ENCODE results near the gene SNX4.

DNA sequence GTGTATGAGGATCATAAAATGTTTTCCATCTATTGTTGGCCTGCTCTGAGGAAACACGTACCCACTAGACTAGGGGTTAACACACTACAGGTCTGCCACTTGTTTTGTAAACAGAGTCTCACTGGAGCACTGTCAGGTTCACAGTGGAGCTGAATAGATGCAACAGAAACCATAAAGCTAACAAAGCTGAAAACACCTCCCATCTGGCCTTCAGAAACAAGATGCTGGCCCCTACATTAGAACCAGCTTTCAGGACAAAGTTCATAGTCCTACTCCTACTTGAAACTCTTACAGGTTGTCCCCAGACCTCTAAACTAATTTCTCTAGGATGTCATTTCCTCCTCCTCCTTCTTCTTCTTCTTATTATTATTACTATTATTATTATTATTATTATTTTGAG is 42.3 kb downstream of the SNX4 start:
- TF ChIP-seq EZH2 (optimal IDR thresholded peaks at IDR 0.05; ENCODE audit: low read depth, low read length) (no peak), EZH2phosphoT487 (IDR thresholded peaks at IDR 0.05; ENCODE audit: low read length) (no peak)
- TF ChIP-seq, protein P1, sequence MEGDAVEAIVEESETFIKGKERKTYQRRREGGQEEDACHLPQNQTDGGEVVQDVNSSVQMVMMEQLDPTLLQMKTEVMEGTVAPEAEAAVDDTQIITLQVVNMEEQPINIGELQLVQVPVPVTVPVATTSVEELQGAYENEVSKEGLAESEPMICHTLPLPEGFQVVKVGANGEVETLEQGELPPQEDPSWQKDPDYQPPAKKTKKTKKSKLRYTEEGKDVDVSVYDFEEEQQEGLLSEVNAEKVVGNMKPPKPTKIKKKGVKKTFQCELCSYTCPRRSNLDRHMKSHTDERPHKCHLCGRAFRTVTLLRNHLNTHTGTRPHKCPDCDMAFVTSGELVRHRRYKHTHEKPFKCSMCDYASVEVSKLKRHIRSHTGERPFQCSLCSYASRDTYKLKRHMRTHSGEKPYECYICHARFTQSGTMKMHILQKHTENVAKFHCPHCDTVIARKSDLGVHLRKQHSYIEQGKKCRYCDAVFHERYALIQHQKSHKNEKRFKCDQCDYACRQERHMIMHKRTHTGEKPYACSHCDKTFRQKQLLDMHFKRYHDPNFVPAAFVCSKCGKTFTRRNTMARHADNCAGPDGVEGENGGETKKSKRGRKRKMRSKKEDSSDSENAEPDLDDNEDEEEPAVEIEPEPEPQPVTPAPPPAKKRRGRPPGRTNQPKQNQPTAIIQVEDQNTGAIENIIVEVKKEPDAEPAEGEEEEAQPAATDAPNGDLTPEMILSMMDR (IDR thresholded peaks at IDR 0.05; ENCODE audit: low read length): no peak

All from MM.1S (cell line).